HG02759 (cell line): ENCODE measurements around the gene PSMB7.

ENCODE experiments used
- ATAC-seq: cut with Tn5 transposase; IDR thresholded peaks from one replicate; pipeline ENCODE4 v1.9.1; 2021; ENCODE audit warnings: mild to moderate bottlenecking, moderate library complexity; ENCODE audit not compliant: unreplicated experiment

PSMB7 gene

DNA sequence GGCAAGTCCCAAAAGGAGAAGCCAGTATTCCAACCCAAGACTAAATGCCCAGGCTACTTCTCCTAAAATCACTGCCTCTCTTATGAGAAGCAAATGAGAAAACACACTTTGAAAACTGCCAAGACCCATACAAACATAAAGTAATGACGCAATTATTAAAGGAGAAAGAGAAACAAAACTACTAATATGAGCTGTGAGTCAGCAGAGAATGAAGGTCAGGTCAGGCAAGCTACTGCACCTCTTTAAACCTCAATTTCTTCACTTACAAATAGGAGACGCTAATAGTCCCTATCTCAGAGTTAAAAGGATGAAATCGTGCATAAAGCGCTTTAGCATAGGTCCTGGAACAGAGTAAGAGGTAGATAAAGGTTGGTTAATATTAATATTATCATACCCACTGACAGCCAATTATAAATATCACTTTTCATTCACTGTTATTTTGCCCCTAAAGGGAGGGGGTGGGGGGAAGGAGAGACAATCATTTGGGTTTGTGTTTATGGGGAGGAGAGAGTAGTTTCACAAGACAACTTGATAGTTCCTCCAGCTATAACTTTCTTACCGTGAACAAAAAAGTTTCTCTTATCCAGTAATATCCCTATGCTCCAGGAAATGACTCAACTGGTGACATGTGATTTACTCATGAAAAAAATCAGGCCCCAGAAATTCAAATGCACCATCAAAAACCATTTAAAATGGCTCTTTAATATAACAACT lies 3.6 kb downstream of the PSMB7 start:
- ATAC-seq: no peak

GRCh38 chr9:124410321-124410913 lies 4.8 kb downstream of the PSMB7 start:
- no peak for ATAC-seq

DNA sequence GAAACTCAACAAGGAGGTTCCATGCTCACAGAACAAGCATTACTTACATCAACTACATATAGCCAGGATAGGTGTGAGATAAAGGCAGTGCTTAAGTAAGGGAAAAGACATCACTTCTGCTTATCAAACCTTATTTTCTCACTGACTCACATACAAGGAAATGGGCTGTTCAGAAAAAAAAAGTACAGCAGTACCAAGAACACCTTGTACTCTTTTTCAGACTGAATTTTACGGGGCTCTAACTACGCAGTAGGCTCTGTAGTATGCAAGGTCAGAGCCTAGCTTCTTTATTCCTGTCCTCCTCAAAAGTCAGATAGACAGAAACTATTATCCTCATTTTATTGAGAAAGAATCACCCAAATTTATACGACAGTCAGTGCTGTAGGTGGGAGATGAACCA lies 5.8 kb downstream of the PSMB7 start:
- ATAC-seq: no peak

- no peak for ATAC-seq
These were observed 12.0 kb downstream of the PSMB7 start for GRCh38 chr9:124403246-124403645.

- ATAC-seq: no peak
These were observed 15.0 kb downstream of the PSMB7 start for GRCh38 chr9:124399968-124400940.

- ATAC-seq: no peak
These were observed 15.8 kb downstream of the PSMB7 start for GRCh38 chr9:124399323-124399967.

DNA sequence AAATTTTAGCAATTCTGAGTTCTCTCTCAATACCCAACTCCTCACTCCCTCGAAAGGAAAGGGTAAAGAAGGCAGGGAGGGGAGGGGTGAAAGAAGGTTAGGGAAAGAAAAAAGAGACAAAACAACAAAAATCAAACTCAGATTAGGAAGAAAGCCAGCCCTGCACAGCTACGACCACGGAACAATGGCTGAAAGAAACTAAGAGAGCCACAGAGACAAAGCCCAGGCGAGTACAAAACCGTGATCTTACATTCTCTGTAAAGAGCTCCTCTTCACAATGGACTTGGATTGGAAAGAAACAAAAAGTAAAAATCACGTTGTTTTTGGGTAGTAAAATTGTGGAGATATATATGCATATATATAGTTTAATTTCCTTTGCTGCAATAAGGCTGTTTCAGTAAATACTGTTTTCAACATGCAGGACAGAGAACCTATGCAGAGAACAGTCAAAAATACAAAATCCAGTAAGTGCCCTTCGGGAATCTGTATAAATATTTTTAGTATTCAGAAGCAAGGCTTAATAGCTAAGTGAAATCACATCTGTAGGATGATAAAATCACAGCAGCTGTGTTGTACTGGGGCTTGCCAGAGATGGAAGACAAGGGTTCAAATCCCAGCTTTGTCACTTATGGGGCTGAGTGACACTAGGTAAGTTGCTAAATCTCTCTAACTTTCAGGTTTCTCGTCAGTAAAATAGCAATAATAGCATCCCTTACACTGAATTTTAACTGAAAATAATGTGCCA lies 16.9 kb downstream of the PSMB7 start:
- no peak for ATAC-seq

DNA sequence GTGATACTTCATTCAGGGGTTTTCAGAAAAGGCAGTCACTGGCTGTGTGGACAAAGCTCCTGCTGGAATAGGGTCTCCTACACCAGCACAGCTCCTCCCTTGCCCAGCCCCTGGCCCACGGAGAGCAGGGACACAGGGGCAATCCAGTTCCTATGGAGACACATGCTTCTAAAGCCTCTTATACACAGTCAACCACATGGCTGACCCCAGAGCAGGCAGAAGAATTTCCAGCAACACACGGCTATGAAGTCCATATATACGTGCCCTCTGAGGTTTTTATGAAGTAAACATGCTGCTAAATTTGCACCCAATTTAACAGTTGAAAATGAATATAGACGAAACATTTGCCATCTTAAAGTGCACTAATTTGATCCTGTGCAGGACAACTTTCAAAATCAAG lies 19.4 kb downstream of the PSMB7 start:
- ATAC-seq: no peak

GRCh38 chr9:124394596-124394995 lies 20.6 kb downstream of the PSMB7 start:
- ATAC-seq: no peak

GRCh38 chr9:124394167-124394566 lies 21.1 kb downstream of the PSMB7 start:
- no peak for ATAC-seq

- ATAC-seq: no peak
These were observed 22.3 kb downstream of the PSMB7 start for GRCh38 chr9:124392871-124393460.

DNA sequence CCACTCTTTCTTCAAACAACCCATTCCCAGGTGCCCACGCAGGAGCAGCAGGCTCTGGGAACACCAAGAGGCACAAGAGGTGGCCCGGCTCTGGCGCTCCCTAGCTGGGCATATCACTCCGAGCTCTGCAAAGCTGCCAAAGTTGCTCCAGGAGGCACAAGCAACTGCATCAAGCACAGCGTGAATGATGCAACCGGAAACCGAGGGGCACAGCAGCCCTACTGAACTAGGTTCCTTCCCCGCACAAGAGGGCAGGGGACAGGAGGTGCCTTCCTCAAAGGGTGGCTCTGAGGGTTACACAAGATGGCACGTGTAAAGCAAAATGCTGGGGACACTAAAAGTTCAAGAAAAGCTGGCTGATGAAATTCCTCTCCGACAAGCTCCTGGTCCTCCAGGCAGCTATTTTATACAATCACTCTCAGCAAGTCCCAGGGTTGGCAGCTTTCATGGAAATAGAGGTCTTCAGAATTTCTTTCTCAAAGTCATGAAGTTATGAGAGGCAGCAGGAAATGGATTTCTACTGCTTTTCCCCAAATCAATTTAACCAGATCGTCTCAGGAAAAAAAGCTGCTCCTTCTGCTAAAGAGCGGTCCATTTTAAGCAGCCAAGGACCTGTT lies 22.9 kb downstream of the PSMB7 start:
- ATAC-seq: no peak

GRCh38 chr9:124390794-124391658 lies 24.2 kb downstream of the PSMB7 start:
- no peak for ATAC-seq

- ATAC-seq: no peak
These were observed 25.9 kb downstream of the PSMB7 start for GRCh38 chr9:124389146-124389939.

DNA sequence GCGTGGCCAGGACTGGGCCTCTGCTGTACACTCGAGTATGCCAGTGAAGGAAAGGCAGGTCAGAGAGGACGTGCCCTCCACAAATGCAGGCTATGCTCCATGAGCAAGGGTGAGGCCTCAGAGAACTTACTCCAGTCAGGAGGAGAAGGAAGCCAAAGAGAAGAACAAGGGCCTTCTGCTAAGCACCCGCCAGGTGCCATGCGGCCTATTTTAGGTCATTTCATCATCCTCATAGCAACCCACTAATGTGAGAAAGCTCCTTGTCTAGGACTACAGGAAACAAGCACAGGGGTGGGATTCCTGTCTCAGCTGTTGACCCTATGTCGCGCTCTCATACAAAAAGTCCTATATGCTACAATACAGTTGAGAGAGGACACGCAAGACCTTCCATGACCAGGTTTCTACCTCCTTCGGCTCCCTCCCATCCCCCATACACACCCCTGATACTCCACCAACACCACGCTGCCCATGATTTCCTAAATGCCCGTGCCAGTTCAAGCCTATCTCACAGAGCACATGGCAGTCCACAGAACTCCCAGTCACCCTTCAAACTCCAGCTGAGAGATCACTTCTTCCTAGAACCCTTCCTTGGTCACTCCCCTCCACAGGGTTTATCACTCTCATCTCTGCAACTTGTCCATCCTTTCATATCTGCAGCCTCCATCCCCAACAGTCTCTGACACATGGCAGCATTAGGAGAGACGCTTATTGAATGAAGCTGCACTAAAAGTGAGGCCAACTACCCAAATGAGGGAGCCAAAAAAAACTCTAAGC lies 26.8 kb downstream of the PSMB7 start:
- no peak for ATAC-seq

DNA sequence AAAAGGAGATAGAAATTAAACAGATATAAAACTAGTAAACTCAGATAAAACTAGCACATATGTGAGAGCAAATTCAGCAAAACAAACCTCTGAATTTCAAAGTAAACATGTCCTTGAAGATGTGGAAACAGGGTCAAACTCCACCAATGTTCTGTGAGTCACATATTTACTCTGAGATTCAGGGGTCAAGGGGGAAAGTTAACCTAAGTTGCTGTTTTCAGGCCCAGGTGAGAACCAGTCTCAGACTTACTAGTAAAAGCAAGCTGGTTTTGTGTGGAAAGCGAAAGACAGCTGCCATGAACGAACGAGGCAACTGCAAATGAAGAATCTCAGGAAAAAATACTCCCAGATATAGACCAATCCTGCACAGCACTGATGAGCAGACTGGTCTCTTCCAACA lies 29.0 kb downstream of the PSMB7 start:
- ATAC-seq: no peak

DNA sequence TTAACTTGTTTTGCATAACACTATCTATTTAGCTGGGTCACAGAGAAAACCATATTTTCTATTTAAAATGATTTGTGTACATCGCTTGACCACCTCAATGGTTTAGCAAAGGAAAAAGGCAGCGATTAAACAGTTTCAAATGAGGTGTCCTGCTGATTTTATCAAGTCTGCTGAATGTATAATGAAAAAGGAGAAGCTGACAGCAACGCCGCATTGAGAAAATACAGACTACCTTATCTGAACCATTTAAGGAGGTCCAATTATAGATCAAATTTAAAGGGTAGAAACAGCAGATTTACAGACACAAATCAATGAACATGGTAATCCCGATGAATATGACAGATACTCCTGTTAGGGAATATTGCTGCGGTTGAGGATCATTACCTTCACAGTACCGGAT lies 29.6 kb downstream of the PSMB7 start:
- ATAC-seq: no peak
